ENCODE data around the gene SGTB.

Gene SGTB

GRCh38 chr5:65620021-65620420 is 101.9 kb downstream of the SGTB start:
- in situ Hi-C loops (cut with MboI; ENCODE audit: low pct_unique_long_range_greater_than_20kb, low sequenced_read_pairs) = no loop called here
- no peak for DNase-seq
